Measurements from ENCODE around the gene ZCWPW1.

DNA sequence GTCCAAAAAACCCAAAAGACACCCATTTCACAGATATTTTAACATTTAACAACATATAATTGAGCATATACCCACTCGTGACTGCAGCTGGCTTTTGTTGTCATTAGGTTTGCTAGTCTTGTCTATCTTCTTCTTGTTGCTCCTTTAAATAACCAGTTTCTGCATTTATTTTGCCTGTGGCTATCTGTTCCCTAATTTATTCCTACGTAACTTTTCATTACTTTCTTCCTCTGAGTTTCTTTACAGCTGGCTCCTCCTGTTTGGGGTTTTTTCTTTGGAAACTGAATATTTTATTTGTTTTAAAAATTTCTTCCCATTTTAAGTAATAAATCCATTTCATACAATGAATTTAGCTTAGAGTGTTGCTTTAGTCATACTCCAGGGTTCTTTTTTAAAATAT, 40.8 kb downstream of the ZCWPW1 start:
- TF ChIP-seq, protein P1, sequence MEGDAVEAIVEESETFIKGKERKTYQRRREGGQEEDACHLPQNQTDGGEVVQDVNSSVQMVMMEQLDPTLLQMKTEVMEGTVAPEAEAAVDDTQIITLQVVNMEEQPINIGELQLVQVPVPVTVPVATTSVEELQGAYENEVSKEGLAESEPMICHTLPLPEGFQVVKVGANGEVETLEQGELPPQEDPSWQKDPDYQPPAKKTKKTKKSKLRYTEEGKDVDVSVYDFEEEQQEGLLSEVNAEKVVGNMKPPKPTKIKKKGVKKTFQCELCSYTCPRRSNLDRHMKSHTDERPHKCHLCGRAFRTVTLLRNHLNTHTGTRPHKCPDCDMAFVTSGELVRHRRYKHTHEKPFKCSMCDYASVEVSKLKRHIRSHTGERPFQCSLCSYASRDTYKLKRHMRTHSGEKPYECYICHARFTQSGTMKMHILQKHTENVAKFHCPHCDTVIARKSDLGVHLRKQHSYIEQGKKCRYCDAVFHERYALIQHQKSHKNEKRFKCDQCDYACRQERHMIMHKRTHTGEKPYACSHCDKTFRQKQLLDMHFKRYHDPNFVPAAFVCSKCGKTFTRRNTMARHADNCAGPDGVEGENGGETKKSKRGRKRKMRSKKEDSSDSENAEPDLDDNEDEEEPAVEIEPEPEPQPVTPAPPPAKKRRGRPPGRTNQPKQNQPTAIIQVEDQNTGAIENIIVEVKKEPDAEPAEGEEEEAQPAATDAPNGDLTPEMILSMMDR (IDR thresholded peaks at IDR 0.05), result no peak
- no peak for TF ChIP-seq POLR2AphosphoS5 (IDR thresholded peaks at IDR 0.05)
